Raji (cell line): ENCODE results near the gene MYO7B.

Experiments used
- POLR2A ChIP-seq: IDR thresholded peaks from 2 replicates; pipeline ENCODE4 v1.6.1; 2011; ENCODE audit warnings: low read depth, low read length, control low read depth; ENCODE audit not compliant: insufficient read depth

Gene MYO7B

GRCh38 chr2:127535422-127535901 lies at the start of gene MYO7B:
Gene MYO7B, plus strand, starts transcription at chr2:127535683. Its CDS starts 24,040 bp downstream, at chr2:127559723.
- TF ChIP-seq POLR2A: no peak

GRCh38 chr2:127485694-127486071 lies 49.8 kb upstream of the MYO7B start:
- TF ChIP-seq POLR2A: no peak

GRCh38 chr2:127486247-127487058 lies 49.0 kb upstream of the MYO7B start:
- no peak for TF ChIP-seq POLR2A

GRCh38 chr2:127490283-127490682 lies 45.2 kb upstream of the MYO7B start:
- no peak for TF ChIP-seq POLR2A

- no peak for TF ChIP-seq POLR2A
Observed at GRCh38 chr2:127498386-127498785, 37.1 kb upstream of the MYO7B start.

- TF ChIP-seq POLR2A: no peak
Observed at GRCh38 chr2:127503491-127503890, 32.0 kb upstream of the MYO7B start.

GRCh38 chr2:127504552-127505430 lies 30.7 kb upstream of the MYO7B start:
- TF ChIP-seq POLR2A: no peak

- no peak for TF ChIP-seq POLR2A
Observed at GRCh38 chr2:127506510-127506909, 29.0 kb upstream of the MYO7B start.

GRCh38 chr2:127508023-127508630 lies 27.4 kb upstream of the MYO7B start:
- no peak for TF ChIP-seq POLR2A

GRCh38 chr2:127508631-127509034 lies 26.9 kb upstream of the MYO7B start:
- TF ChIP-seq POLR2A: no peak

- TF ChIP-seq POLR2A: no peak
Observed at GRCh38 chr2:127510073-127510472, 25.4 kb upstream of the MYO7B start.

- TF ChIP-seq POLR2A: no peak
Observed at GRCh38 chr2:127511090-127511695, 24.3 kb upstream of the MYO7B start.

- TF ChIP-seq POLR2A: no peak
Observed at GRCh38 chr2:127511917-127512316, 23.6 kb upstream of the MYO7B start.

- TF ChIP-seq POLR2A: no peak
Observed at GRCh38 chr2:127512362-127512761, 23.1 kb upstream of the MYO7B start.

GRCh38 chr2:127514076-127514475 lies 21.4 kb upstream of the MYO7B start:
- TF ChIP-seq POLR2A: no peak
